ENCODE measurements around the gene TSPAN1.

The TSPAN1 gene

DNA sequence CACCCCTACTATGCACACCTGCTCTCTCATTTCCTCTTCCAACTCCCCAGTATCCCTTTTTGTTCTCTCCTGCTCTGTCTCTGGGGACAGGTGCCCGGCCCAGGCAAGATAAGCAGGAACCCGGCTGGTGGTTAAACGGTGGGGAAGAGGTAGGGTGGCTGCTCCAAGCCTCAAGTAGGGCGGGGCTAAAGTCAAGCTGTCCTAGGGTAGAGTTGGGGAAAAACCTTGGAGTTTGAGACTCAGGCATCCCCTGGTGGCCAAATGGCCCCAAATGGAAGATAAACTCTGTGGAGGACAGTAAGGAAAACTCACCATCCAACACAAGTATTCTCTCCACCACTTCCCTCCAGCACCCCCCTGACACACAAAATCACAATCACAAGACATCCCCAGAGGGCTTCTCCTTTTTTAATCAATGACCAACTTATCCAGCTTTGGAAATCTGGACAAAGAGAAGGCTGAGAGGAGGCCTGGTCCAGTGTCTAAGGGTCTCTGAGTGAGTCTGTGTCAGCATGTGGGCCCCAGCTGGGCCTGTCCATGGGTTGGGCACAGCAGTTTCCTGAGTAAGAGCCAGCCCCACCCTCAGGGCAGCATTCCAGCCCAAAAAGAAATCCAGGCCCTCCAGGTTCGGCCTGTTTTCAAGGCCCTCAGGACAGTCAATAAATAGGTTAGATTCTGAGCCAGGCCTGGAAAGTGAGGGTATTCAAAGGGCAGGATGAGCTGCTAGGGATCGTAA lies 13.6 kb downstream of the TSPAN1 start:
- DNase-seq = no peak

GRCh38 chr1:46190539-46190938 lies 15.7 kb downstream of the TSPAN1 start:
- no peak for DNase-seq

- no peak for DNase-seq
Observed at GRCh38 chr1:46191033-46191701, 16.3 kb downstream of the TSPAN1 start.

GRCh38 chr1:46192171-46192570 lies 17.3 kb downstream of the TSPAN1 start:
- no peak for DNase-seq

DNA sequence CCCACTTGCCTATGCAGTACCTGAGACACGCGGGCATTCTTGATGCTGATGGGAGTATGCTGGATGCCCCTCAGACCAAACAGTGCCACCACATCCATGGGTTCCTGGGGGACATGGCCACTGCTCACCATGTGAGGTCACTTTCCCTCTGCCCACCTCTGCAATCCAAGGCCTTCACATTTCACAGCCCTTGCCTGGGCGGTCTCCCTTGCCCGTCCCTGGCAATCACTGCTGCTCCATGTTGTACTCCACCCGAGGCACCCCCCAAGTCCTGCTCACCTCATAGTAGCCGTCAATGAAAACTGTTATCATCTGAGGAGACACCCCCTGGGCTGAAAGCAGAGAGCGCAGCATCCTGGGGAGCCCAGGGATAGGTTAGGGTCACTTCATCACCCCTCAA lies 18.4 kb downstream of the TSPAN1 start:
- DNase-seq = no peak

- no peak for DNase-seq
Observed at GRCh38 chr1:46193984-46194570, 19.2 kb downstream of the TSPAN1 start.

GRCh38 chr1:46194641-46195193 lies 19.8 kb downstream of the TSPAN1 start:
- DNase-seq = no peak

- DNase-seq = no peak
Observed at GRCh38 chr1:46196609-46197008, 21.7 kb downstream of the TSPAN1 start.

GRCh38 chr1:46197560-46197963 lies 22.7 kb downstream of the TSPAN1 start:
- no peak for DNase-seq

GRCh38 chr1:46197964-46198811 lies 23.3 kb downstream of the TSPAN1 start, which contains the start of gene POMGNT1:
POMGNT1 (minus strand) TSS chr1:46198434; CDS start chr1:46197821, 613 bp downstream.
- DNase-seq = peak; percentile 76

DNA sequence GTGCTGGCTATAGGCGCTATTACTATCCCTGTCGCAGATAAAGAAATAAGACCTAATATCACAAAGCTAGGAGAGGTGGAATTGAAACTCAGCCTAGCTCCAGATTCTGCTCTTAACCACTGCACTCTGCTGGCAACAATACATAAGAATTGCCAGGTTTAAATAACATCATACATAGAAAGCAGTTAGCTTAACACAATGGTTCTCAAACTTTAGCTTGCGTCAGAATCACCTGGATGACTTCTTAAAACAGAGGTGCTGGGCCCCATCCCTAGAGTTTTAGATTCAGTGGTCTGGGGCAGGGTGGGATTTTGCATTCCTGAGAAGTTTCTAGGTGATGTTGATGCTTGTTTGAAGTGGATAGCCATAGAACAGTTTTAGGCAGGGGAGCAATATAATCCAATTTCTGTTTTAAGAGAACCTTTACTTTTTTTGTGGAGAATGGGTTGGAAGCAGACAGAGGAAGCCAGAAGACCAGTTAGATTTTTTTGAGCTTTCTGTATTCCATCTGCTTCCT lies 24.4 kb downstream of the TSPAN1 start:
- no peak for DNase-seq

- DNase-seq = no peak
Observed at GRCh38 chr1:46203738-46204405, 29.0 kb downstream of the TSPAN1 start.

DNA sequence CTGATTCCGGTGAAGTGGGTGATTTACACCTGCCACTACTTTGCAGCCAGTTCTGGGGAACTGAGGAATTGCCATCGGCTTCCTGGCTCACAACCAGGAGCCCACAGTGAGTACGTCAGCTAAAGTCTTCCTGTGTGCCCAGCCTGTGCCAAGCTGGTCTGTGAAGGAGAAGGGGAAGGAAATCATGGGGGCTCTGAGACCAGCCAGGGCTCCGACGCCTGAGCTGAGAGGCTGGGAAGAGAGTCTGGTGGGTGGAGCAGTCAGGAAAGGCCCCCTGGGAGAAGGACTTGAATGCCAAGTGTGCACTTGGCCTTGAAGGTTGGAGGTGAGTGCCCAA lies 29.5 kb downstream of the TSPAN1 start:
- no peak for DNase-seq

DNA sequence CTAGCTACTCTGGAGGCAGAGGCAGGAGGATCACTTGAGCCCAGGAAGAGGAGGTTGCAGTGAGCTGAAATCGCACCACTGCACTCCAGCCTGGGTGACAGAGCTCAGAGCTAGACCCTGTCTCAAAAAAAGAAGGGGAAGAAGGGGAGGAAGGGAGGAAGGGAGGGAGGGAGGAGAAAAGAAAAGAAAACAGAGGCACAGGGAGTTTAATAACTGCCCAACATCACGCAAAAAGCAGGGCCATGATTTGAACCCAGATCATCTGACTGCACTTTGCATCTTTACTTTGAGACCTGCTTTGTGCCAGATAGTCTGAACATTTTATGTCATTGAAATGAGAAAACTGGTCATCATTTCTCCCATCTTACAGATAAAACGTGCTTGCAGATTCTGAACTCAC lies 30.3 kb downstream of the TSPAN1 start:
- DNase-seq = no peak

- DNase-seq = no peak
Observed at GRCh38 chr1:46205791-46206190, 30.9 kb downstream of the TSPAN1 start.

DNA sequence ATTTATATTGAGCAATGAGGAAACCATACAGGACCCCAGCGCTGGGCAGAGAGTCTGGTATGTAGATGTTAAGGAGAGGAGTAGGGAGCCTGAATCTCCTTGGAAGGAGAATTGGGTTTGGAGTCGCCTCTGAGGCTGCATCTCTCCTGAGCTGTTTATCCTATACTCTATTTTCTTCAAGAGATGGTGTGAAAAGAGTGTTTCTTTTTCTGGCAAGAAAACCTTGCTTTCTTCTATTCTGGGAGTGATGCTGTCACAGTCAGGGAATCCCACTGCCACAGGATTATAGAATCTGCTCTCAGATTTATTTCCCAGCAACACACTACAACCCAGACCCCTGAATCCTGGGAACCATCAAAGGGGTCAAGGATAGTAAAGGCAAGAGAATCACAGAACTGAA lies 31.5 kb downstream of the TSPAN1 start:
- no peak for DNase-seq

GRCh38 chr1:46210561-46210960 lies 35.7 kb downstream of the TSPAN1 start:
- DNase-seq = no peak

GRCh38 chr1:46211051-46211450 lies 36.2 kb downstream of the TSPAN1 start:
- no peak for DNase-seq

GRCh38 chr1:46215504-46215903 lies 40.6 kb downstream of the TSPAN1 start:
- DNase-seq = no peak

GRCh38 chr1:46218443-46218842 lies 43.6 kb downstream of the TSPAN1 start:
- DNase-seq = no peak

GRCh38 chr1:46219551-46220520 lies 44.9 kb downstream of the TSPAN1 start:
- no peak for DNase-seq

All from activated effector memory CD4-positive, alpha-beta T cell treated with Interleukin-2 at 50 U/mL for 16 hours (primary cell).